Neural cell (in vitro differentiated cells): Measurements from ENCODE around the gene MRRF. TPM values are rescaled to one million over a fixed set of nuclear protein-coding genes. Genes with fewer than 3 reads are reported as not detected.
"Not testable (repeated sequence)": the region's sequence is repeated elsewhere in the genome, so short reads cannot be mapped to it uniquely, and the experiment has no call there.

Experiments
- H2AFZ ChIP-seq: fragments of 200-600, 300-800 bp; sonication (generic), shearing (Covaris generic); 2 replicates; pipeline ENCODE4 v1.6.0; 2014; ENCODE audit warnings: low read depth, mild to moderate bottlenecking, antibody characterized with exemption, low read length, moderate library complexity
- H3F3A ChIP-seq: fragments of 200-600 bp; shearing (Covaris generic); 2 replicates; pipeline ENCODE4 v1.6.1; 2016; ENCODE audit warnings: mild to moderate bottlenecking, moderate library complexity, mixed read lengths, antibody characterized with exemption, low read length; ENCODE audit not compliant: insufficient read depth, poor library complexity, severe bottlenecking
- H3K27ac ChIP-seq: fragments of 200-600, 300-800 bp; sonication (generic), shearing (Covaris generic); 2 replicates; pipeline ENCODE4 v1.5.1; 2014; ENCODE audit warnings: mild to moderate bottlenecking, low read length, moderate library complexity
- H3K27me3 ChIP-seq: fragments of 300-800, 200-600 bp; sonication (generic), shearing (Covaris generic); 2 replicates; pipeline ENCODE4 v1.6.0; 2014; ENCODE audit warnings: mild to moderate bottlenecking, low read depth, low read length, moderate library complexity; ENCODE audit not compliant: insufficient read depth
- H3K36me3 ChIP-seq: fragments of 300-800, 200-600 bp; sonication (generic), shearing (Covaris generic); 2 replicates; pipeline ENCODE4 v1.5.1; 2014; ENCODE audit warnings: mild to moderate bottlenecking, antibody characterized with exemption, low read length, moderate library complexity; ENCODE audit not compliant: insufficient read depth
- H3K4me2 ChIP-seq: fragments of 300-800, 200-600 bp; sonication (generic), shearing (Covaris generic); 2 replicates; pipeline ENCODE4 v1.6.0; 2014; ENCODE audit warnings: mild to moderate bottlenecking, low read length
- H3K4me3 ChIP-seq: fragments of 300-800, 200-600 bp; sonication (generic), shearing (Covaris generic); 2 replicates; pipeline ENCODE4 v1.5.1; 2014; ENCODE audit warnings: mild to moderate bottlenecking, low read length, moderate library complexity
- H3K79me2 ChIP-seq: fragments of 200-600 bp; shearing (Covaris generic); replicated peaks from 2 replicates; pipeline ENCODE4 v1.6.0; 2014; ENCODE audit warnings: mild to moderate bottlenecking, low read length, moderate library complexity; ENCODE audit not compliant: insufficient read depth
- H3K9ac ChIP-seq: fragments of 300-800, 200-600 bp; sonication (generic), shearing (Covaris generic); 2 replicates; pipeline ENCODE4 v1.6.1; 2016; ENCODE audit warnings: mild to moderate bottlenecking, low read length, mixed read lengths
- H3K9me2 ChIP-seq: fragments of 200-600 bp; shearing (Covaris generic); 2 replicates; pipeline ENCODE4 v1.6.1; 2016; ENCODE audit warnings: mild to moderate bottlenecking, low read length, mixed read lengths; ENCODE audit not compliant: insufficient read depth
- H3K9me3 ChIP-seq: fragments of 200-600, 300-800 bp; sonication (generic), shearing (Covaris generic); 2 replicates; pipeline ENCODE4 v1.6.1; 2016; ENCODE audit warnings: mild to moderate bottlenecking, mixed run types, low read length, moderate library complexity, mixed read lengths
- H4K20me1 ChIP-seq: fragments of 200-600 bp; shearing (Covaris generic); 2 replicates; pipeline ENCODE4 v1.6.1; 2016; ENCODE audit warnings: mild to moderate bottlenecking, mixed run types; ENCODE audit not compliant: insufficient read depth
- CTCF ChIP-seq: fragments of 450-650 bp; IDR thresholded peaks from 2 replicates; pipeline ENCODE4 v1.5.1; 2014; ENCODE audit warnings: antibody characterized with exemption, mild to moderate bottlenecking, moderate library complexity; ENCODE audit not compliant: poor library complexity, severe bottlenecking
- EP300 ChIP-seq: fragments of 450-650 bp; conservative IDR thresholded peaks from 2 replicates; pipeline ENCODE4 v1.6.1; 2014; ENCODE audit warnings: antibody characterized with exemption, mild to moderate bottlenecking, moderate library complexity; ENCODE audit not compliant: poor library complexity, severe bottlenecking
- EZH2 ChIP-seq: fragments of 200-600, 300-800 bp; shearing (Covaris generic), sonication (generic); IDR thresholded peaks from 2 replicates; pipeline ENCODE4 v1.6.1; 2014; ENCODE audit warnings: antibody characterized with exemption, low read length, borderline replicate concordance, mild to moderate bottlenecking; ENCODE audit not compliant: insufficient read depth, poor library complexity, severe bottlenecking
- MXI1 ChIP-seq: fragments of 450-650 bp; conservative IDR thresholded peaks from 2 replicates; pipeline ENCODE4 v1.6.1; 2014; ENCODE audit warnings: antibody characterized with exemption, mild to moderate bottlenecking; ENCODE audit not compliant: poor library complexity, severe bottlenecking
- POLR2AphosphoS5 ChIP-seq: IDR thresholded peaks from 2 replicates; pipeline ENCODE4 v1.6.1; 2012
- RAD21 ChIP-seq: fragments of 450-650 bp; conservative IDR thresholded peaks from 2 replicates; pipeline ENCODE4 v1.6.1; 2014; ENCODE audit warnings: antibody characterized with exemption, mild to moderate bottlenecking, moderate library complexity
- REST ChIP-seq: IDR thresholded peaks from 2 replicates; pipeline ENCODE4 v1.6.1; 2012; ENCODE audit warnings: borderline replicate concordance
- SMC3 ChIP-seq: fragments of 450-650 bp; conservative IDR thresholded peaks from 2 replicates; pipeline ENCODE4 v1.6.1; 2014; ENCODE audit warnings: antibody characterized with exemption, mild to moderate bottlenecking, moderate library complexity; ENCODE audit not compliant: poor library complexity
- TAF1 ChIP-seq: IDR thresholded peaks from 2 replicates; pipeline ENCODE4 v1.6.1; 2012; ENCODE audit warnings: low read depth
- polyA plus RNA-seq: library from polyadenylated mRNA; depleted of rRNA; stranded (reverse); fragments of >200 nt; gene quantifications from 2 replicates; pipeline ENCODE4 v1.2.3, GENCODE V29; 2014

Gene MRRF
- polyA plus RNA-seq, 1 donor from 2014 or later = 40.7 TPM

GRCh38 chr9:122329597-122329996 is 64.9 kb downstream of the MRRF start:
- Histone ChIP-seq H3K27me3 (no peaks in the 10 kb centered on the region), H3K36me3 (no peaks in the 10 kb centered on the region), H3K4me2 (no peak overlapping the region), H3K9me2 (no peaks in the 10 kb centered on the region), H3K9me3 (no peaks in the 10 kb centered on the region), H3K9ac (no peak overlapping the region), H3K4me3 (no peak overlapping the region), H3F3A (no peaks in the 10 kb centered on the region), H2AFZ (no peak overlapping the region), H4K20me1 (no peaks in the 10 kb centered on the region), H3K27ac (no peak overlapping the region), H3K79me2 (no peaks in the 10 kb centered on the region)
- TF ChIP-seq TAF1 (no peak), MXI1 (no peak), EP300 (no peak), CTCF (no peak), EZH2 (no peak), POLR2AphosphoS5 (no peak), REST (no peak), RAD21 (no peak), SMC3 (no peak)

- H3K36me3 ChIP-seq, H3K27me3 ChIP-seq, H3K79me2 ChIP-seq, H4K20me1 ChIP-seq, H2AFZ ChIP-seq, H3K9me3 ChIP-seq, H3F3A ChIP-seq, H3K4me3 ChIP-seq, H3K9ac ChIP-seq, H3K9me2 ChIP-seq, H3K4me2 ChIP-seq, H3K27ac ChIP-seq: not testable (repeated sequence)
Observed at GRCh38 chr9:122330466-122330865, 65.8 kb downstream of the MRRF start.

GRCh38 chr9:122331523-122331927 is 66.8 kb downstream of the MRRF start:
- Histone ChIP-seq H3F3A (no peaks in the 10 kb centered on the region), H3K27ac (no peak overlapping the region), H2AFZ (no peak overlapping the region), H3K4me2 (no peak overlapping the region), H3K9me3 (no peaks in the 10 kb centered on the region), H3K36me3 (no peaks in the 10 kb centered on the region), H3K4me3 (no peak overlapping the region), H3K9ac (no peak overlapping the region), H4K20me1 (no peaks in the 10 kb centered on the region), H3K79me2 (no peaks in the 10 kb centered on the region), H3K9me2 (no peaks in the 10 kb centered on the region), H3K27me3 (no peaks in the 10 kb centered on the region)
- TF ChIP-seq TAF1 (no peak), EZH2 (no peak)
